HEK293 (cell line): Measurements from ENCODE around the gene HMGXB3.

Source experiments
- WT1 ChIP-seq: fragments of 450-650 bp; formaldehyde crosslinking; IDR thresholded peaks from 2 replicates; pipeline ENCODE4 v1.5.1; 2016; ENCODE audit warnings: missing biosample characterization, missing genetic modification characterization
- ZNF121 ChIP-seq: fragments of 450-650 bp; formaldehyde crosslinking; IDR thresholded peaks from 2 replicates; pipeline ENCODE4 v1.5.1; 2016; ENCODE audit warnings: missing biosample characterization, missing genetic modification characterization
- ZNF19 ChIP-seq: fragments of 450-650 bp; formaldehyde crosslinking; IDR thresholded peaks from 2 replicates; pipeline ENCODE4; 2016; ENCODE audit warnings: missing biosample characterization, missing genetic modification characterization, low read depth
- ZNF404 ChIP-seq: fragments of 450-650 bp; formaldehyde crosslinking; IDR thresholded peaks from 2 replicates; pipeline ENCODE4 v1.5.1; 2017; ENCODE audit warnings: missing biosample characterization, missing genetic modification characterization
- ZNF785 ChIP-seq: fragments of 450-650 bp; formaldehyde crosslinking; IDR thresholded peaks from 2 replicates; pipeline ENCODE4 v1.5.1; 2016; ENCODE audit warnings: missing biosample characterization, missing genetic modification characterization
- TF ChIP-seq, protein P1 (sequence below): fragments of 450-650 bp; formaldehyde crosslinking; IDR thresholded peaks from 2 replicates; pipeline ENCODE4 v1.5.1; 2016; ENCODE audit warnings: missing biosample characterization, missing genetic modification characterization
- TF ChIP-seq, protein P2 (sequence below): fragments of 450-650 bp; formaldehyde crosslinking; IDR thresholded peaks from 2 replicates; pipeline ENCODE4 v1.5.1; 2016; ENCODE audit warnings: missing biosample characterization, missing genetic modification characterization
- TF ChIP-seq, protein P3 (sequence below): fragments of 450-650 bp; formaldehyde crosslinking; IDR thresholded peaks from 2 replicates; pipeline ENCODE4 v1.5.1; 2016; ENCODE audit warnings: missing biosample characterization, missing genetic modification characterization

DNA sequence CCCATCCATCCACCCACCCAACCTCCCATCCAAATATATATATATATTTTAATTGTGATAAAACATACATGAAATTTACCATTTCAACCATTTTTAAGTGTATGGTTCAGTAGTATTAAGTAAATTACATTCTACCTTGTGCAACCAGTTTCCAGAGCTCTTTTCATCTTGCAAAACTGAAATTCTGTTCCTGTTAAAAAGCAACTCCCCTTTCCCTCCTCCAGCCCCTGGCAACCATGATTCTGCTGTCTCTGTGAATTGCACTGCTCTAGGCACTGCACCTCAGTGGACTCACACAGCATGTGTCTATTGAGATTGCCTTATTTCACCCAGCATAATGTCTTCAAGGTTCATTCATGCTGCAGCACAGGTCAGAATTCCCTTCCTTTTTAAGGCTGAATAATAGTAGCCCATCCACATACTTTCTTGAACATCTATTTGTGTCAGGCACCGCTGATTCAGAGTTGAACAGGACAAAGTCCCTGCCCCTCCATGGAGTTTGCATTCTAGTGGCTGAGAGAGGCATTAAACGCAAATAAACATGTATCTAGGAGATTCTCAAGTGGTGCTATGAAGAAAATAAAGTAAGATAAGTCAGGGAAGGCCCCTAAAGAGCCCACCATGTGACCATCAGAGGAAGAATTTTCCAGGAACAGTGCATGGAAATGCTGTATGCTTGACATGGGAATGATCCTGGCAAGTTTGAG, 61.8 kb downstream of the HMGXB3 start:
- TF ChIP-seq ZNF404: no peak
- TF ChIP-seq, protein P1, sequence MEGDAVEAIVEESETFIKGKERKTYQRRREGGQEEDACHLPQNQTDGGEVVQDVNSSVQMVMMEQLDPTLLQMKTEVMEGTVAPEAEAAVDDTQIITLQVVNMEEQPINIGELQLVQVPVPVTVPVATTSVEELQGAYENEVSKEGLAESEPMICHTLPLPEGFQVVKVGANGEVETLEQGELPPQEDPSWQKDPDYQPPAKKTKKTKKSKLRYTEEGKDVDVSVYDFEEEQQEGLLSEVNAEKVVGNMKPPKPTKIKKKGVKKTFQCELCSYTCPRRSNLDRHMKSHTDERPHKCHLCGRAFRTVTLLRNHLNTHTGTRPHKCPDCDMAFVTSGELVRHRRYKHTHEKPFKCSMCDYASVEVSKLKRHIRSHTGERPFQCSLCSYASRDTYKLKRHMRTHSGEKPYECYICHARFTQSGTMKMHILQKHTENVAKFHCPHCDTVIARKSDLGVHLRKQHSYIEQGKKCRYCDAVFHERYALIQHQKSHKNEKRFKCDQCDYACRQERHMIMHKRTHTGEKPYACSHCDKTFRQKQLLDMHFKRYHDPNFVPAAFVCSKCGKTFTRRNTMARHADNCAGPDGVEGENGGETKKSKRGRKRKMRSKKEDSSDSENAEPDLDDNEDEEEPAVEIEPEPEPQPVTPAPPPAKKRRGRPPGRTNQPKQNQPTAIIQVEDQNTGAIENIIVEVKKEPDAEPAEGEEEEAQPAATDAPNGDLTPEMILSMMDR (tag by site-specific recombination): no peak
- TF ChIP-seq WT1 (tag by site-specific recombination): no peak
- no peak for TF ChIP-seq ZNF121 (tag by site-specific recombination)
- no peak for TF ChIP-seq ZNF19 (tag by site-specific recombination)
- no peak for TF ChIP-seq ZNF785
- TF ChIP-seq, protein P2, sequence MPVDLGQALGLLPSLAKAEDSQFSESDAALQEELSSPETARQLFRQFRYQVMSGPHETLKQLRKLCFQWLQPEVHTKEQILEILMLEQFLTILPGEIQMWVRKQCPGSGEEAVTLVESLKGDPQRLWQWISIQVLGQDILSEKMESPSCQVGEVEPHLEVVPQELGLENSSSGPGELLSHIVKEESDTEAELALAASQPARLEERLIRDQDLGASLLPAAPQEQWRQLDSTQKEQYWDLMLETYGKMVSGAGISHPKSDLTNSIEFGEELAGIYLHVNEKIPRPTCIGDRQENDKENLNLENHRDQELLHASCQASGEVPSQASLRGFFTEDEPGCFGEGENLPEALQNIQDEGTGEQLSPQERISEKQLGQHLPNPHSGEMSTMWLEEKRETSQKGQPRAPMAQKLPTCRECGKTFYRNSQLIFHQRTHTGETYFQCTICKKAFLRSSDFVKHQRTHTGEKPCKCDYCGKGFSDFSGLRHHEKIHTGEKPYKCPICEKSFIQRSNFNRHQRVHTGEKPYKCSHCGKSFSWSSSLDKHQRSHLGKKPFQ (tag by site-specific recombination): no peak
- TF ChIP-seq, protein P3, sequence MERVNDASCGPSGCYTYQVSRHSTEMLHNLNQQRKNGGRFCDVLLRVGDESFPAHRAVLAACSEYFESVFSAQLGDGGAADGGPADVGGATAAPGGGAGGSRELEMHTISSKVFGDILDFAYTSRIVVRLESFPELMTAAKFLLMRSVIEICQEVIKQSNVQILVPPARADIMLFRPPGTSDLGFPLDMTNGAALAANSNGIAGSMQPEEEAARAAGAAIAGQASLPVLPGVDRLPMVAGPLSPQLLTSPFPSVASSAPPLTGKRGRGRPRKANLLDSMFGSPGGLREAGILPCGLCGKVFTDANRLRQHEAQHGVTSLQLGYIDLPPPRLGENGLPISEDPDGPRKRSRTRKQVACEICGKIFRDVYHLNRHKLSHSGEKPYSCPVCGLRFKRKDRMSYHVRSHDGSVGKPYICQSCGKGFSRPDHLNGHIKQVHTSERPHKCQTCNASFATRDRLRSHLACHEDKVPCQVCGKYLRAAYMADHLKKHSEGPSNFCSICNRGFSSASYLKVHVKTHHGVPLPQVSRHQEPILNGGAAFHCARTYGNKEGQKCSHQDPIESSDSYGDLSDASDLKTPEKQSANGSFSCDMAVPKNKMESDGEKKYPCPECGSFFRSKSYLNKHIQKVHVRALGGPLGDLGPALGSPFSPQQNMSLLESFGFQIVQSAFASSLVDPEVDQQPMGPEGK (tag by site-specific recombination): no peak
